ENCODE data around the gene SAMD4A. TPM values are rescaled to one million over a fixed set of nuclear protein-coding genes. Genes with fewer than 3 reads are reported as not detected.
A peak's percentile ranks its signal among the peaks of the same experiment; 100 is the strongest.

Gene SAMD4A
- total and polyA plus RNA-seq, 4 donors: 17.5 to 31.6 (median 24.5) TPM

- H3K36me3 ChIP-seq (ENCODE audit: control insufficient read depth, insufficient read depth, low read length): peaks cover 3% of the 10 kb centered on the region
- no peaks in the 10 kb centered on the region for H3K9me3 ChIP-seq (ENCODE audit: control insufficient read depth, insufficient read depth, low read length)
- no peaks in the 10 kb centered on the region for H3K27me3 ChIP-seq (ENCODE audit: control insufficient read depth, insufficient read depth, low read length)
- H3K27ac ChIP-seq (ENCODE audit: low read depth, low read length): no peak overlapping the region
- H3K4me3 ChIP-seq (ENCODE audit: low read depth, low read length): no peak overlapping the region
- no CpG with 5 or more reads among the region's 2 CpGs for WGBS (ENCODE audit: insufficient coverage)
- no peak for DNase-seq (ENCODE audit: low read depth in 4 of 6, low spot score in 6 of 6)
- no peaks in the 10 kb centered on the region for H3K4me1 ChIP-seq (ENCODE audit: control insufficient read depth, insufficient read depth, low read length)
Observed at GRCh38 chr14:54537651-54538050, 29.3 kb upstream of the SAMD4A start.

DNA sequence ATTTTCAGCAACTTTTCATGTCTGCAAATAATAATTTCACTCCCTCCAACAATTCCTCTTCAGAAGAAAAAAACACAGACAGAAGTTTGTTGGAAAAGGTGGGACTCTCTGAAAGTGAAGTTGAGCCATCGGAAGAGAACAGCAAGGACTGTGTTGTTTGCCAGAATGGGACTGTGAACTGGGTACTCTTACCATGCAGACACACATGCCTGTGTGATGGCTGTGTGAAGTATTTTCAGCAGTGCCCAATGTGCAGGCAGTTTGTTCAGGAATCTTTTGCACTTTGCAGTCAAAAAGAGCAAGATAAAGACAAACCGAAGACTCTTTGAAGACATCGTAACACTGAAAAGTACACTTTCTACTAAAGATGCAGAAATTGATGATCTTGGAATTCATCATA lies 28.9 kb upstream of the SAMD4A start:
- Histone ChIP-seq H3K4me1 (ENCODE audit: control insufficient read depth, insufficient read depth, low read length) (no peaks in the 10 kb centered on the region), H3K27me3 (ENCODE audit: control insufficient read depth, insufficient read depth, low read length) (no peaks in the 10 kb centered on the region), H3K27ac (ENCODE audit: low read depth, low read length) (no peak overlapping the region), H3K36me3 (ENCODE audit: control insufficient read depth, insufficient read depth, low read length) (peaks cover 3% of the 10 kb centered on the region), H3K9me3 (ENCODE audit: control insufficient read depth, insufficient read depth, low read length) (no peaks in the 10 kb centered on the region), H3K4me3 (ENCODE audit: low read depth, low read length) (no peak overlapping the region)
- no peak for DNase-seq (ENCODE audit: low read depth in 4 of 6, low spot score in 6 of 6)
- WGBS (ENCODE audit: insufficient coverage): 100% methylated on average over 1 of the region's 3 CpGs

DNA sequence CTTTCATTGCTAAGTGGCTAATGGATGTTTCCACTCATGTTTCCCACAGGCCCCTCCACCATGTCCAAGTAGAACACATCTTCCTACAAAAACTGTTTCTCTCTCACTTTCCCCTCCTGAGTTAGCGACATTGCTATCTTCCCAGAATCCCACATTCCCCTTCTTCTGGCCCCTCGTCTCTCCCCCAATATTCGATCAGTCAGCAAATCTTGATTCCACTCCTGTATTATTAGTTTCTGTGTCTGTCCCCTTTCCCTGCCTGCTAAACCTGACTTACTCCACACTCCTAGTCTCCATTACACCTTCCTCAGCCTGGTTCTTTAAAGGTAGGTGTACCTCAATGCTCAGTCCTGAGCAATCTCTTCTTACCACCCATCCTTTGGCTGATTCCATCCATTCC lies 19.3 kb upstream of the SAMD4A start:
- Histone ChIP-seq H3K27me3 (ENCODE audit: control insufficient read depth, insufficient read depth, low read length) (no peaks in the 10 kb centered on the region), H3K9me3 (ENCODE audit: control insufficient read depth, insufficient read depth, low read length) (no peaks in the 10 kb centered on the region), H3K4me1 (ENCODE audit: control insufficient read depth, insufficient read depth, low read length) (no peaks in the 10 kb centered on the region), H3K27ac (ENCODE audit: low read depth, low read length) (no peak overlapping the region), H3K36me3 (ENCODE audit: control insufficient read depth, insufficient read depth, low read length) (no peaks in the 10 kb centered on the region), H3K4me3 (ENCODE audit: low read depth, low read length) (no peak overlapping the region)
- DNase-seq (ENCODE audit: low read depth in 4 of 6, low spot score in 6 of 6): no peak
- WGBS (ENCODE audit: insufficient coverage): 97% methylated on average over 3 of the region's 3 CpGs

DNA sequence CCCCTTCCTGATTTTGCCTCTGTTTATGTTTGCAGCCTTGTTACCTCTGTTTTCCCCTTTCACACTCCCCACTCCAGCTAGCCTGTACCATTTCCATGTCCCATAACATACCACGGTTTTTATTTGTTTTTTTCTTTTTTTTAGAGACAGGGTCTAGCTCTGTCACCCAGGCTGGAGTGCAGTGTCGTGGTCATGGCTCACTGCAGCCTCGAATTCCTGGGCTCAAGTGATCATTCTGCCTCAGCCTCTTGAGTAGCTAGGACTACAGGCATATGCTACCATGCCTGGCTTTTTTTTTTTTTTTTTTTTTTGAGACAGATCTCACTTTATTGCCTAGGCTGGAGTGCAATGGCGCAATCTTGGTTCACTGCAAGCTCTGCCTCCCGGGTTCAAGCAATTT lies 18.4 kb upstream of the SAMD4A start:
- H3K4me3 ChIP-seq (ENCODE audit: low read depth, low read length): no peak overlapping the region
- no peaks in the 10 kb centered on the region for H3K9me3 ChIP-seq (ENCODE audit: control insufficient read depth, insufficient read depth, low read length)
- H3K27me3 ChIP-seq (ENCODE audit: control insufficient read depth, insufficient read depth, low read length): no peaks in the 10 kb centered on the region
- H3K36me3 ChIP-seq (ENCODE audit: control insufficient read depth, insufficient read depth, low read length): no peaks in the 10 kb centered on the region
- H3K4me1 ChIP-seq (ENCODE audit: control insufficient read depth, insufficient read depth, low read length): no peaks in the 10 kb centered on the region
- DNase-seq (ENCODE audit: low read depth in 4 of 6, low spot score in 6 of 6): no peak
- 83% methylated on average over 5 of the region's 5 CpGs for WGBS (ENCODE audit: insufficient coverage)
- H3K27ac ChIP-seq (ENCODE audit: low read depth, low read length): no peak overlapping the region

GRCh38 chr14:54549862-54550261 lies 17.1 kb upstream of the SAMD4A start:
- no peak overlapping the region for H3K4me3 ChIP-seq (ENCODE audit: low read depth, low read length)
- H3K4me1 ChIP-seq (ENCODE audit: control insufficient read depth, insufficient read depth, low read length): no peaks in the 10 kb centered on the region
- H3K9me3 ChIP-seq (ENCODE audit: control insufficient read depth, insufficient read depth, low read length): no peaks in the 10 kb centered on the region
- H3K27ac ChIP-seq (ENCODE audit: low read depth, low read length): no peak overlapping the region
- DNase-seq (ENCODE audit: low read depth in 4 of 6, low spot score in 6 of 6): no peak
- H3K27me3 ChIP-seq (ENCODE audit: control insufficient read depth, insufficient read depth, low read length): no peaks in the 10 kb centered on the region
- WGBS (ENCODE audit: insufficient coverage): 89% methylated on average over 3 of the region's 3 CpGs
- no peaks in the 10 kb centered on the region for H3K36me3 ChIP-seq (ENCODE audit: control insufficient read depth, insufficient read depth, low read length)

DNA sequence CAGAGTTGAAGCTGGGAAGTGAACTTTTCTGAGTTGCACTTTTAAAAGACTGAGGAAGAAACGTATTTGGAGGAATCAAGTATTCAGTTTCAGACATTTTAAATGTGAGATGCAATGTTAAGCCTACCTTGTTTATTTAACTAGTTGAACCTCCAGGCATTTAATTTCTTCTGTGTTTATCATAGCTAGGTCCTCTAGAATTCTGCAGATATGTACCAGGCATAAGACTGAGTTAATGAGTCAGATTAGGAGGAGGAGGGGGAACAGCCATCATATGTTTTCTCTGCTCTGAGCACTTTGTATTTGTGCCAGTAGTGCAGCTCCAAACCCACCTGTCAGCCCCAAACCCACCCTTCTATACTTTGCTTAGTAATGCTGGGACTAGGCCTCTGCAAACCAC lies 16.4 kb upstream of the SAMD4A start:
- Histone ChIP-seq H3K4me3 (ENCODE audit: low read depth, low read length) (no peak overlapping the region), H3K4me1 (ENCODE audit: control insufficient read depth, insufficient read depth, low read length) (no peaks in the 10 kb centered on the region), H3K27ac (ENCODE audit: low read depth, low read length) (no peak overlapping the region), H3K27me3 (ENCODE audit: control insufficient read depth, insufficient read depth, low read length) (no peaks in the 10 kb centered on the region), H3K36me3 (ENCODE audit: control insufficient read depth, insufficient read depth, low read length) (no peaks in the 10 kb centered on the region), H3K9me3 (ENCODE audit: control insufficient read depth, insufficient read depth, low read length) (no peaks in the 10 kb centered on the region)
- DNase-seq (ENCODE audit: low read depth in 4 of 6, low spot score in 6 of 6): no peak
- WGBS (ENCODE audit: insufficient coverage): no CpG with 5 or more reads among the region's 1 CpG

GRCh38 chr14:54554401-54554800 lies 12.5 kb upstream of the SAMD4A start:
- no peak overlapping the region for H3K4me3 ChIP-seq (ENCODE audit: low read depth, low read length)
- 69% methylated on average over 2 of the region's 2 CpGs for WGBS (ENCODE audit: insufficient coverage)
- DNase-seq (ENCODE audit: low read depth in 4 of 6, low spot score in 6 of 6): no peak
- no peak overlapping the region for H3K27ac ChIP-seq (ENCODE audit: low read depth, low read length)
- H3K9me3 ChIP-seq (ENCODE audit: control insufficient read depth, insufficient read depth, low read length): no peaks in the 10 kb centered on the region
- no peaks in the 10 kb centered on the region for H3K36me3 ChIP-seq (ENCODE audit: control insufficient read depth, insufficient read depth, low read length)
- no peaks in the 10 kb centered on the region for H3K4me1 ChIP-seq (ENCODE audit: control insufficient read depth, insufficient read depth, low read length)
- H3K27me3 ChIP-seq (ENCODE audit: control insufficient read depth, insufficient read depth, low read length): no peaks in the 10 kb centered on the region

- Histone ChIP-seq H3K4me1 (ENCODE audit: control insufficient read depth, insufficient read depth, low read length) (no peaks in the 10 kb centered on the region), H3K4me3 (ENCODE audit: low read depth, low read length) (no peak overlapping the region), H3K36me3 (ENCODE audit: control insufficient read depth, insufficient read depth, low read length) (no peaks in the 10 kb centered on the region), H3K27ac (ENCODE audit: low read depth, low read length) (no peak overlapping the region), H3K9me3 (ENCODE audit: control insufficient read depth, insufficient read depth, low read length) (no peaks in the 10 kb centered on the region), H3K27me3 (ENCODE audit: control insufficient read depth, insufficient read depth, low read length) (no peaks in the 10 kb centered on the region)
- DNase-seq (ENCODE audit: low read depth in 4 of 6, low spot score in 6 of 6): no peak
- no CpG with 5 or more reads among the region's 2 CpGs for WGBS (ENCODE audit: insufficient coverage)
Observed at GRCh38 chr14:54555651-54556050, 11.3 kb upstream of the SAMD4A start.

DNA sequence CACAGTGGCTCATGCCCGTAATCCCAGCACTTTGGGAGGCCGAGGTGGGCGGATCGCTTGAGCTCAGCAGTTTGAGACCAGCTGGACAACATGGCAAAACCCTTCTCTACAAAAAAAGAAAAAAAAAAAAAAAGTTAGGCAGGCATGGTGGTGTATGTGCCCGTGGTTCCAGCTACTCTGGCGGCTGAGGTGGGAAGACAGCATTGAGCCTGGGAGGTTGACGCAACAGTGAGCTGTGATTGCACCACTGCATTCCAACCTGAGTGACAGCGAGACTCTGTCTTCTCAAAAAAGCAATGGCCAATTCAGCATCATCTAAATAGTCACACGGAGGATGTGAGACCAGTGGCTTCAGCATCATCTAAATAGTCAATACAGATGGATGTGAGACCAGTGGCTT lies 10.4 kb upstream of the SAMD4A start:
- no peak for DNase-seq (ENCODE audit: low read depth in 4 of 6, low spot score in 6 of 6)
- Histone ChIP-seq H3K4me1 (ENCODE audit: control insufficient read depth, insufficient read depth, low read length) (no peaks in the 10 kb centered on the region), H3K27me3 (ENCODE audit: control insufficient read depth, insufficient read depth, low read length) (no peaks in the 10 kb centered on the region), H3K9me3 (ENCODE audit: control insufficient read depth, insufficient read depth, low read length) (no peaks in the 10 kb centered on the region), H3K36me3 (ENCODE audit: control insufficient read depth, insufficient read depth, low read length) (no peaks in the 10 kb centered on the region), H3K27ac (ENCODE audit: low read depth, low read length) (no peak overlapping the region), H3K4me3 (ENCODE audit: low read depth, low read length) (no peak overlapping the region)
- WGBS (ENCODE audit: insufficient coverage): 93% methylated on average over 5 of the region's 9 CpGs

DNA sequence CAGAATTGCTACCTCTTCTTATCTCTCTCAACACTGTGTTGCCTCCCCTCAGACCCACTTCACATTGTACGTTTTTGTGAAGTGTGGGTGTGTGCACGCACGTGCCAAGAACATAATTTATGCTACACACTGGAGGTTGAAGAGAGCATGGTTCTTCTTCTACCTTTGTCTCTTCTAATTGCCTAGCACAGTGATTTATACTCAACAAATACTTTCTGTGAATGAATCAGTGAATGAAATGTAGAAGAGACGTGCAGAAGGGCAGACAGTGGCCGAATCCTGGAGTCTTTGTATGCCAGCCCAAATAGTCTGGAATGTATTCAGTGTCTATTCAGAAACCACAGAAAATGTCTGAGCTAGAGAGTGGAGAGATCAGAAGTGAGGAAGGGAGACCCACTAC lies 4.6 kb upstream of the SAMD4A start:
- no peaks in the 10 kb centered on the region for H3K27me3 ChIP-seq (ENCODE audit: control insufficient read depth, insufficient read depth, low read length)
- DNase-seq (ENCODE audit: low read depth in 4 of 6, low spot score in 6 of 6): peak in 1 of 6 donors; percentile 8
- no peak overlapping the region for H3K27ac ChIP-seq (ENCODE audit: low read depth, low read length)
- no peaks in the 10 kb centered on the region for H3K36me3 ChIP-seq (ENCODE audit: control insufficient read depth, insufficient read depth, low read length)
- 43% methylated on average over 2 of the region's 5 CpGs for WGBS (ENCODE audit: insufficient coverage)
- H3K9me3 ChIP-seq (ENCODE audit: control insufficient read depth, insufficient read depth, low read length): no peaks in the 10 kb centered on the region
- H3K4me3 ChIP-seq (ENCODE audit: low read depth, low read length): no peak overlapping the region
- peaks cover 11% of the 10 kb centered on the region for H3K4me1 ChIP-seq (ENCODE audit: control insufficient read depth, insufficient read depth, low read length)

All from spinal cord (tissue), 10 donors.